PC-3 (cell line): Measurements from ENCODE around the gene PIAS4. TPM values are rescaled to one million over a fixed set of nuclear protein-coding genes. Genes with fewer than 3 reads are reported as not detected.
A peak's percentile ranks its signal among the peaks of the same experiment; 100 is the strongest.

ENCODE experiments used
- ATAC-seq: fragments of 200-7000 bp; cut with Tn5 transposase; 2 replicates; pipeline ENCODE4 v1.9.1; 2020; ENCODE audit warnings: mild to moderate bottlenecking, moderate library complexity
- BruUV-seq: library from RNA; stranded (reverse); fragments of 400-500 nt; replicated peaks from 2 replicates; lab custom pipeline; 2021; lab: Mats Ljungman, UMichigan
- CTCF ChIA-PET: fragments of 300-600 bp; sonication (Branson Sonifier 250); formaldehyde crosslinking; loops from one replicate; lab custom pipeline; 2022; ENCODE audit warnings: antibody characterized with exemption; lab: Charles Lee
- POLR2A ChIA-PET: fragments of 300-600 bp; sonication (Branson Sonifier 250); formaldehyde crosslinking; loops from one replicate; lab custom pipeline; 2022; ENCODE audit warnings: antibody characterized with exemption; ENCODE audit not compliant: unreplicated experiment; lab: Charles Lee
- DNase-seq: peaks from one replicate; pipeline ENCODE4 v3.0.0-alpha.2; 2015
- H2AFZ ChIP-seq: fragments of 300-600 bp; sonication (generic); 2 replicates; pipeline ENCODE4 v1.6.0; 2016; ENCODE audit warnings: antibody characterized with exemption, low read length
- H3F3A ChIP-seq: fragments of 300-600 bp; sonication (generic); one replicate; pipeline ENCODE4 v1.6.0; 2017; ENCODE audit warnings: antibody characterized with exemption, low read length, control low read depth, mild to moderate bottlenecking; ENCODE audit not compliant: unreplicated experiment
- H3K27ac ChIP-seq: fragments of 300-600 bp; sonication (generic); 2 replicates; pipeline ENCODE4 v1.5.1; 2016; ENCODE audit warnings: mild to moderate bottlenecking, low read length
- H3K27me3 ChIP-seq: fragments of 300-600 bp; sonication (generic); 2 replicates; pipeline ENCODE4 v1.6.1; 2016; ENCODE audit warnings: low read length, mixed read lengths
- H3K36me3 ChIP-seq: fragments of 300-600 bp; sonication (generic); 2 replicates; pipeline ENCODE4 v1.6.1; 2016; ENCODE audit warnings: low read depth, mixed run types, low read length, mixed read lengths
- H3K4me1 ChIP-seq: fragments of 300-600 bp; sonication (generic); 2 replicates; pipeline ENCODE4 v1.5.1; 2016; ENCODE audit warnings: low read length; ENCODE audit not compliant: insufficient read depth
- H3K4me2 ChIP-seq: fragments of 300-600 bp; sonication (generic); 2 replicates; pipeline ENCODE4 v1.6.0; 2016; ENCODE audit warnings: low read length
- H3K4me3 ChIP-seq: fragments of 300-600 bp; sonication (generic); 2 replicates; pipeline ENCODE4 v1.5.1; 2016; ENCODE audit warnings: mild to moderate bottlenecking, low read length, mixed read lengths
- H3K79me2 ChIP-seq: fragments of 300-600 bp; sonication (generic); 2 replicates; pipeline ENCODE4 v1.6.1; 2017; ENCODE audit warnings: low read length, mixed read lengths
- H3K9ac ChIP-seq: fragments of 300-600 bp; sonication (generic); 2 replicates; pipeline ENCODE4 v1.6.0; 2016; ENCODE audit warnings: mild to moderate bottlenecking, low read length
- H3K9me2 ChIP-seq: fragments of 300-600 bp; sonication (generic); replicated peaks from 2 replicates; pipeline ENCODE4 v1.6.1; 2016; ENCODE audit warnings: mixed run types, low read length, mixed read lengths
- H3K9me3 ChIP-seq: fragments of 300-600 bp; sonication (generic); 2 replicates; pipeline ENCODE4 v1.6.1; 2016; ENCODE audit warnings: low read length, mixed read lengths
- H4K20me1 ChIP-seq: fragments of 300-600 bp; sonication (generic); 2 replicates; pipeline ENCODE4 v1.6.1; 2016; ENCODE audit warnings: low read length, mixed read lengths
- EZH2 ChIP-seq: fragments of 300-600 bp; sonication (generic); IDR thresholded peaks from one replicate; pipeline ENCODE4 v1.6.1; 2017; ENCODE audit warnings: antibody characterized with exemption, mild to moderate bottlenecking, low read length; ENCODE audit not compliant: unreplicated experiment
- EZH2phosphoT487 ChIP-seq: fragments of 300-600 bp; sonication (generic); IDR thresholded peaks from 2 replicates; pipeline ENCODE4 v1.6.1; 2018; ENCODE audit warnings: mild to moderate bottlenecking, antibody characterized with exemption, low read length, borderline replicate concordance
- intact Hi-C: fragments of 100-400 bp; cut with micrococcal nuclease; formaldehyde crosslinking; loops from 2 replicates; pipeline ENCODE4 v1.9.0; 2023
- total RNA-seq: library from RNA; depleted of rRNA; stranded (reverse); fragments of >200 nt; gene quantifications from 2 replicates; pipeline ENCODE4 v1.2.3, GENCODE V29; 2014
- TF ChIP-seq, protein P1 (sequence below): fragments of 300-600 bp; sonication (generic); conservative IDR thresholded peaks from 2 replicates; pipeline ENCODE4 v1.5.1; 2017; ENCODE audit warnings: antibody characterized with exemption, low read depth, mild to moderate bottlenecking, low read length

Gene PIAS4
- total RNA-seq, 1 experiment from 2014 or later = 21.0 TPM

DNA sequence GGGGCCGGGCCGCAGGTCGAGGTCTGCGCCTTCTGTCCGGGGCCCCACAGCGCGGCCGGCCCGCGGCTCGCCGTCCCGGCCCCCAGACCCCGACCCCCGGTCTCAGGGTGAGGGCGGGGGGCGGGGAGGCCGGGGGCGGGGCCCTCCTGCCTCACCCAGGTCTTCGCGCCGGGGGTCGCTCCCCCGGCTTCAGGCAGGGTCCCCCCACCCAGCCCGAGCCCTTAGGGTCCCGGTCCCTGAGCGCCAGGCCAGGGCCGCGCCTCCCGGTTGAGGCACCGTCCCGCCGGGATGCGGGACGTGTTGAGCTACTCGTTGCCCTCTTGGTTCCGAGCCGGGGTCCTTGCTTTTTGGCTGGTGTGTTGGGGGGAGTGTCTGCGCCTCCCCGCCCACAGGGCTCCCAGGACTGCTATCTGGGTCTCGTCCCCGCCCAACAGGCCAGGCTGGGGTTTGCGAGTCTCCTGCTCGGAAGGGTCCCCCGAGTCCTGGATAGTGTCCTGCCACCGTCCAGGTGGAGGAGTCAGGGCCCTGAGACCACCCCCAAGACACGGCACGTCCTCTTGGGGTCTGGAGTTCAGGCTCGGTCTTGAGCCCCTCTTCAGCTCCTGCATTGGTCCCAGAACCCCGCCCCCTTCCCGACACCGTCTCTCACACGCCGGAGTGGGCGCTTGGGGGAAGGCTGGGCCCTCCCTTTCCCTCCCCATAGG lies 452 bp downstream of the PIAS4 start:
- POLR2A ChIA-PET = interaction anchor here (0.7 kb wide), 1 partner anchor 101 kb away, joined by 12 read pairs; no protein-coding TSS in a partner anchor
- H3F3A ChIP-seq = no peaks in the 10 kb centered on the region
- no peaks in the 10 kb centered on the region for H3K9me3 ChIP-seq
- no peaks in the 10 kb centered on the region for H3K36me3 ChIP-seq
- CTCF ChIA-PET = no interaction called here
- H3K4me1 ChIP-seq = peaks cover 5% of the 10 kb centered on the region; the same call in 1 of the 2 replicates
- DNase-seq (no peak), ATAC-seq (no peak; the same call in 1 of the 2 replicates)
- TF ChIP-seq EZH2 (no peak), EZH2phosphoT487 (no peak)
- TF ChIP-seq, protein P1, sequence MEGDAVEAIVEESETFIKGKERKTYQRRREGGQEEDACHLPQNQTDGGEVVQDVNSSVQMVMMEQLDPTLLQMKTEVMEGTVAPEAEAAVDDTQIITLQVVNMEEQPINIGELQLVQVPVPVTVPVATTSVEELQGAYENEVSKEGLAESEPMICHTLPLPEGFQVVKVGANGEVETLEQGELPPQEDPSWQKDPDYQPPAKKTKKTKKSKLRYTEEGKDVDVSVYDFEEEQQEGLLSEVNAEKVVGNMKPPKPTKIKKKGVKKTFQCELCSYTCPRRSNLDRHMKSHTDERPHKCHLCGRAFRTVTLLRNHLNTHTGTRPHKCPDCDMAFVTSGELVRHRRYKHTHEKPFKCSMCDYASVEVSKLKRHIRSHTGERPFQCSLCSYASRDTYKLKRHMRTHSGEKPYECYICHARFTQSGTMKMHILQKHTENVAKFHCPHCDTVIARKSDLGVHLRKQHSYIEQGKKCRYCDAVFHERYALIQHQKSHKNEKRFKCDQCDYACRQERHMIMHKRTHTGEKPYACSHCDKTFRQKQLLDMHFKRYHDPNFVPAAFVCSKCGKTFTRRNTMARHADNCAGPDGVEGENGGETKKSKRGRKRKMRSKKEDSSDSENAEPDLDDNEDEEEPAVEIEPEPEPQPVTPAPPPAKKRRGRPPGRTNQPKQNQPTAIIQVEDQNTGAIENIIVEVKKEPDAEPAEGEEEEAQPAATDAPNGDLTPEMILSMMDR = no peak
- peak overlapping the region; percentile 77 for H3K9ac ChIP-seq
- intact Hi-C loops = no loop called here
- H3K27ac ChIP-seq = no peak overlapping the region
- H2AFZ ChIP-seq = 0 out of 2 replicates have a peak overlapping the region, but pooled peaks have one; percentile 26
- H3K27me3 ChIP-seq = no peaks in the 10 kb centered on the region
- no TSS peak for BruUV-seq
- H3K9me2 ChIP-seq = no peaks in the 10 kb centered on the region
- 0 out of 2 replicates have a peak, but pooled peaks cover 4% of the 10 kb centered on the region for H4K20me1 ChIP-seq
- peaks cover 36% of the 10 kb centered on the region for H3K79me2 ChIP-seq
- H3K4me3 ChIP-seq = peak overlapping the region; percentile 98
- H3K4me2 ChIP-seq = peak overlapping the region; percentile 93

DNA sequence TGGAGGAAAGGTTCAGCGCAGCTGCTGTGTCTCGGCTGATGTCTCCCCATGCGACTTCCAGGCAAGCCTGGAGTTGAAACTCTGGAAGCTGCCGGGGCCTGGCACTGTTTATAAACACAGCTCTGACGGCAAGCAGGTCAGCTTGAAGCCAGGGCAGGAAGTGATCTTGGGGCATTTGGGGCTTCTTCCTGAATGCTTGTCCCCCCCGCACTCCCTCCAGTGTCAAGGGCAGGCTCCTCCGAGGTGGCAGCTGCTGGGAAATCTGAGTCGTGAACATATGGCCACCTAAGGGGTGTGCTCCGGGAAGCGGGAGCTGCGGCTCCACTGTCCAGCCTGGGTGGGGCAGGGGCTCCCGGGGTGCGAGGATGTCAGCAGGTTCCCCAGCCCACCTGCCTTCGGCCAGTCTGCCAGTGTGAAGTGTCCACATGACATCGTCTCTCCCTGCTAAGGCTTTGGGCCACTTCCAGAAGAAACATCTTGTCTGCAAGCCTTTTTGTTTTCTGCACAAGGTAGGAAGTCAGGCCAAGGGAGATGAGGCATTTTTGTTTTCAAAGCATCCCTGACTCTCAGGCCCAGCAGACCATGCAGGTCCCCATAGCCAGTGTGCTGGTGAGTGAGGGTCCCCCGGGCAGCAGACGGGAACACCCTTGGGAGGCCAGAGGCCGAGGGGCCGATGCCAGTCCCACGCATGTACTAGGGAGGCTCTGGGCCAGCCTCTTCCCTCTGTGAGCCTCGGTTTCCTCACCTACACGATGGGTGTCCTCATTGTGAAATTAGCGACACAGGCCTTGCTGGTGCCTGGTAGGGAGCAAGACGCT lies 2.7 kb downstream of the PIAS4 start:
- CTCF ChIA-PET = no interaction called here
- Histone ChIP-seq H3F3A (no peaks in the 10 kb centered on the region), H4K20me1 (0 out of 2 replicates have a peak, but pooled peaks cover 4% of the 10 kb centered on the region), H3K4me2 (no peak overlapping the region), H3K9me3 (no peaks in the 10 kb centered on the region), H2AFZ (no peak overlapping the region), H3K79me2 (peaks cover 36% of the 10 kb centered on the region), H3K4me3 (no peak overlapping the region), H3K36me3 (no peaks in the 10 kb centered on the region), H3K9me2 (no peaks in the 10 kb centered on the region), H3K9ac (no peak overlapping the region), H3K4me1 (peaks cover 5% of the 10 kb centered on the region; the same call in 1 of the 2 replicates), H3K27ac (no peak overlapping the region), H3K27me3 (no peaks in the 10 kb centered on the region)
- DNase-seq = no peak
- ATAC-seq = no peak
- POLR2A ChIA-PET = no interaction called here
- no TSS peak for BruUV-seq
- intact Hi-C loops = no loop called here
- no peak for TF ChIP-seq EZH2phosphoT487
- TF ChIP-seq, protein P1 = no peak
- TF ChIP-seq EZH2 = no peak
